NCI-H2171 treated with DMSO at 0.1 percent for 48 hours (cell line): Measurements from ENCODE around the gene SLC35A4.
A peak's percentile ranks its signal among the peaks of the same experiment; 100 is the strongest.
"Not testable (repeated sequence)": the region's sequence is repeated elsewhere in the genome, so short reads cannot be mapped to it uniquely, and the experiment has no call there.

Experiments
- DNase-seq: peaks from one replicate; lab custom pipeline; 2025; lab: John Stamatoyannopoulos, UW

SLC35A4 gene

DNA sequence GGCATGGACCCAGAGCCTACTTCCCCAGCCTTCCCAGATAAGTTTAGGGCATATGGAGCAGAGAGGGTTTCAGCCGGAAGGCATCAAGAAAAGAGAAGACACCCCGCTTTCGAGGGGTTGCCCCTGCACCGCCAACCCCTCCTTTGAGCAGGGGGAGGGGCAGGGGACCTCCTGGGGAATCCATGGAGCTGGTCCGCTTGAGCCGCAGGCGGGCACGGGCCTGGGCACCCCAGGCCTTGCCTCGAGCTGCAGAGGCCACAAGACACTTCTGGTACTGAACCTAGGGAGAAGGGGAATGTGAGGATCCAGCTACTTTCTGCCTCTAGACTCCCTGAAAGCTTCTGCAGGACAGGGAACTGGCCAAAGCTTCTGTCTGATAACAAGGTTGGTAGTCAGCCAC, 6.1 kb upstream of the SLC35A4 start:
- no peak for DNase-seq

DNA sequence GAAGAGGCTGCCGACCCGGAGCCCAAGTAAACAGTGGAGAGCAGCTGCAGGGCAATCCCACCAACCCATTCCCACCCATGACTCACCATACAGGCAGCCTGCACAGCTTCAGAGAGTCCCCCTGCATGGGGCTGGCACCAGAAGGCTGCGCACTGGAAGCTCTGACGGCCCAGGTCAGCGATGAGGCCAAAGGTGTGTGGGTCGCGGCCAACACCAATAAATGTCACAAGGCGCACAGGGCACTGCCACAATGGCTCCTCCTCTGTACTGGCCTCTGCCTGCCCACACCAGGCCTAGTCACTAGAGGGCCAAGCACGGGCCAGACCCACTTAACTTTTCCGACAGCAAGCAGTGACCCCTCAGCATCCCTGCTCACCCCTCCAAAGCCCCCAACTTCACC, 4.4 kb upstream of the SLC35A4 start:
- DNase-seq, result no peak

DNA sequence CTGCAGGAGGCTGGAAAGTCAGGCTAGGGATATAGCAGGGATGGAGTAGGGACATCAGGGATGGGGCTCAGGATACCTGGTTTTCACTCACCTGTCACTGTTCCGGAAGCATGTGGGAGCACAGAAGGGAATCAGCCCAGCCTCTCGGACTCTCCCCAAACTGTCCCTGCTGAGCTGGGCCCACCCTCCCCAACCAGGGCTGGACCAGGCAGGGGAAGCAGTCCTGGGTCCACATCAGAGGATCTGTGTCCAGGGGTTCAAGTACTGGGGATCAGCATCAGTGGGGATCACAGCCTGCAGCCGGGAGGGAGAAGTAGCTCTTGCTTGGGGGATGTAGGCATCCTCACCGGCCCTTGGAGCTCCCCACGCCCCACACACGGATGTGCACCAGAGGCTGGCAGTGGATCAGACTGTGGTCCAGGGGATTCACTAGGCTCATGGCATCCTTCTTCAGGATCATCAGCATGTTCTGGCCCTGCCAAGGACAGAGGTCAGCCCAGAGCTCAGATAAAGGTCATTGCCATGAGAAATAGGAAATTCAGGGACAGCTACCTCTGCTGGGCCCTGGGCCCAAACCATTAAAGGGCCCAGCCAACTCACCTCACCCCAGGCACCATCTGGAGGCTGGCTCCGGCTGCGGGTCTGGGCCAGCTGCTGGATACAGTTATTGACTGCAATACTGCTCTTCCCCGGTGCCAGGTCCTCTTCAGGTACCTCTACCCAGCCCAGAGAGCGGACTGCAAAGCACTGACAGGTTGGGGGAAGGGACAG, 2.7 kb upstream of the SLC35A4 start:
- no peak for DNase-seq

DNA sequence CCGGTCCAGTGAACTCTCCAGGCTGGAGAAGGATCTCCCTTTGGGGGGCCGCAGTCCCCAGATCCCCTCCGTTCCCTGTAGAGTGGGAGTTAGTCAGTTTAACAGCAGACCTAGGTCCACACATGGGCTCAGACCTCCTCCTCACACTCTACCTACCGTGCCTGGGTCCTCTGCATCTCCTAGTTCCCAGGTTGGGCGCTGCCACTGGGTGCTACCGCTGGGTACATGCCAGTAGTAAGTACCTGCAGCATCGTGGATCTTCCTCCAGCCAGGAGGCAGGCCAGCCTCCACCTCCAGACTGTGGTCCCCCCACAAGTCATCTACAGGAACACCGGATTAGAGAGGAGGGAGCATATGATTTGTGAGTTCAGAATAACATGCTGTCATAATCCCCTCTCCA, 1.0 kb upstream of the SLC35A4 start:
- no peak for DNase-seq

DNA sequence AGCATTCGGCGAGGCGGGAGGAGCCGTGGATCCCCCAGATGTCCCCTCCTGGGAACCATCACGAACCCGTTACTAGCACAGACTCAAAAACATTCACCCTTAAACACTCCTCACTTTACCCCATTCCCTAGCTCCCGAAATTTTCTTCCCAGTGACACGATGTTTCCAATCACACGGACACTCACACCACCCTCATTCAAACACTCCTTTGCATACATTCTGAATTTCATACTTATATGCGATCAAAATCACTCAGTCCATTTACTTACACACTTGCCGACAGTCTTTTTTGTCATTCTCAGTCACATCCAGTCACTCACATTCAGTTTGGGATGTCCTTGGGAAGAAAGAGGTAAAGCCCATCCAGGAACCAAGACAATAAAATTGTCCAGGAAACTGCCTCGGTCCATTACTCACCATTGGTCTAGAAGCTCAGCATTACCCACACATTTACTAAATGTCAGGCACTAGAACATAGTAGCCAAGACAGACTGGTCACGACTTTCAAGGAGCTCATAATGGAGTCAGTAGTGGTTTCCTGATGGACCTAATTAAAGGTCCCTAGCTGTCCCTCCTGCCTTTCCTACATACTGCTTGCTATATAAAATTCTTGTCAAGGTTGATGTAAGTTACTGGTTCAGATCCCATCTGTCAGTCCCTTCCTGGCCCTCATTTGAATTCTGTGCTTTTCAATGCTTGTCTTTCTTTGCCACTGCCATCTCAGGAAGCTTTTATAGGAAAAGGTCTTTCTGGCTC, 574 bp downstream of the SLC35A4 start:
- peak; percentile 35 for DNase-seq

DNA sequence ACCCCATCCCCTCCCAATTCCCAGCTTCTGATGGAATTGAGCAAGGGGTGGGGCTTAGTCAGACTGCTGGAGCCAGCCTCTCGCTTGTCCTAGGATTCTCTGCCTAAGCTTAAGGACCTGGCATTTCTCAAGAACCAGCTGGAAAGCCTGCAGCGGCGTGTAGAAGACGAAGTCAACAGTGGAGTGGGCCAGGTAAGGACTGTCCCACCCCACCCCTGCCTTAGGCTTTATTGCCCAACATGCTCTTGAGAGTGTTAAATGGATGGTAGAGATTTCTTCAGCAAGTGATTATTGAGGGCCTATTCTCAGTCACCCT, 1.1 kb downstream of the SLC35A4 start:
- DNase-seq, result no peak

DNA sequence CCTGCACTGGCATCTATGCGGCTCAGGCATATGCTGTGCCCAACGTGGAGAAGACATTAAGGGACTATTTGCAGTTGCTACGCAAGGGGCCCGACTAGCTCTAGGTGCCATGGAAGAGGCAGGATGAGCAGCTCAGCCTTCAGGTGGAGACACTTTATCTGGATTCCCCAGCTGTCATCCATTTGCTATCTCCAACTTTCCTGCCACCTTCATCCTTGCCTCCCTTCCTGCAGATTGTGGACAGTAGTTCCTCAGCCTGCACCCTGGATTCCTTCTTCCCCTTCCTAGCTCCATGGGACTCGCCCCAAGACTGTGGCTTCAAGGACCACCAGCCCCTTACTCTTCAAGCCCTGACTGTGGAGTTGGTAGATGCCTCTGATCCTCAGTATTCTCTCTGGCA, 2.0 kb downstream of the SLC35A4 start:
- DNase-seq, result no peak

DNA sequence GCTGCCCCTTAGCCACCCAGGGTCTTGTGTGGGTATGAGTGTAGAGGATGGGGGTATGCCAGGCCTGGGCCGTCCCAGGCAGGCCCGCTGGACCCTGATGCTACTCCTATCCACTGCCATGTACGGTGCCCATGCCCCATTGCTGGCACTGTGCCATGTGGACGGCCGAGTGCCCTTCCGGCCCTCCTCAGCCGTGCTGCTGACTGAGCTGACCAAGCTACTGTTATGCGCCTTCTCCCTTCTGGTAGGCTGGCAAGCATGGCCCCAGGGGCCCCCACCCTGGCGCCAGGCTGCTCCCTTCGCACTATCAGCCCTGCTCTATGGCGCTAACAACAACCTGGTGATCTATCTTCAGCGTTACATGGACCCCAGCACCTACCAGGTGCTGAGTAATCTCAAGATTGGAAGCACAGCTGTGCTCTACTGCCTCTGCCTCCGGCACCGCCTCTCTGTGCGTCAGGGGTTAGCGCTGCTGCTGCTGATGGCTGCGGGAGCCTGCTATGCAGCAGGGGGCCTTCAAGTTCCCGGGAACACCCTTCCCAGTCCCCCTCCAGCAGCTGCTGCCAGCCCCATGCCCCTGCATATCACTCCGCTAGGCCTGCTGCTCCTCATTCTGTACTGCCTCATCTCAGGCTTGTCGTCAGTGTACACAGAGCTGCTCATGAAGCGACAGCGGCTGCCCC, 2.6 kb downstream of the SLC35A4 start:
- DNase-seq, result no peak

DNA sequence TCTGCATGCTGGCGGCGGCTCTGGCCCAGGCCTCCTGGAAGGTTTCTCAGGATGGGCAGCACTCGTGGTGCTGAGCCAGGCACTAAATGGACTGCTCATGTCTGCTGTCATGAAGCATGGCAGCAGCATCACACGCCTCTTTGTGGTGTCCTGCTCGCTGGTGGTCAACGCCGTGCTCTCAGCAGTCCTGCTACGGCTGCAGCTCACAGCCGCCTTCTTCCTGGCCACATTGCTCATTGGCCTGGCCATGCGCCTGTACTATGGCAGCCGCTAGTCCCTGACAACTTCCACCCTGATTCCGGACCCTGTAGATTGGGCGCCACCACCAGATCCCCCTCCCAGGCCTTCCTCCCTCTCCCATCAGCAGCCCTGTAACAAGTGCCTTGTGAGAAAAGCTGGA, 3.2 kb downstream of the SLC35A4 start:
- no peak for DNase-seq

DNA sequence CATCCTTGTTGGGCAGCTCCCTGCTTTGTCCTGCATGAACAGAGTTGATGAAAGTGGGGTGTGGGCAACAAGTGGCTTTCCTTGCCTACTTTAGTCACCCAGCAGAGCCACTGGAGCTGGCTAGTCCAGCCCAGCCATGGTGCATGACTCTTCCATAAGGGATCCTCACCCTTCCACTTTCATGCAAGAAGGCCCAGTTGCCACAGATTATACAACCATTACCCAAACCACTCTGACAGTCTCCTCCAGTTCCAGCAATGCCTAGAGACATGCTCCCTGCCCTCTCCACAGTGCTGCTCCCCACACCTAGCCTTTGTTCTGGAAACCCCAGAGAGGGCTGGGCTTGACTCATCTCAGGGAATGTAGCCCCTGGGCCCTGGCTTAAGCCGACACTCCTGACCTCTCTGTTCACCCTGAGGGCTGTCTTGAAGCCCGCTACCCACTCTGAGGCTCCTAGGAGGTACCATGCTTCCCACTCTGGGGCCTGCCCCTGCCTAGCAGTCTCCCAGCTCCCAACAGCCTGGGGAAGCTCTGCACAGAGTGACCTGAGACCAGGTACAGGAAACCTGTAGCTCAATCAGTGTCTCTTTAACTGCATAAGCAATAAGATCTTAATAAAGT, 3.9 kb downstream of the SLC35A4 start:
- DNase-seq, result no peak

DNA sequence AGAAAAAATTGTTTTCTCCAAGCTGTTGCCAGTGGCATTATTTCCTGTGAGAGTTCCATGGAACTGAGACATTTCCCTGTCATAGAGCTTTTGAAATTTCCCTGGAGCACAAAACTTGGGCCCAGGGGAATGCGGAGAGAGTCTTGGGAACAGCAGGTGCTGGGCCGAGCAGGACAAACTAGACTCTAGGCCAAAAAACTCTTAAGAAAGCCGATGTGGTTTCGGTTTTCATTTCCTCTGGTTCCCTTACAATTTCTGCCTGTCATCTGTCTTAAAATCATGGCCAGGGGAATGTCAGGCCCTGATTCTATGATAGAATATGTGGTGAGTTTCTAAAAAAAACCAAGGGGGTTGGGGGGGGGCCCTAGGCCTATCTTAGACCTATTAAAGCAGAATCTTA, 4.6 kb downstream of the SLC35A4 start:
- DNase-seq, result no peak

DNA sequence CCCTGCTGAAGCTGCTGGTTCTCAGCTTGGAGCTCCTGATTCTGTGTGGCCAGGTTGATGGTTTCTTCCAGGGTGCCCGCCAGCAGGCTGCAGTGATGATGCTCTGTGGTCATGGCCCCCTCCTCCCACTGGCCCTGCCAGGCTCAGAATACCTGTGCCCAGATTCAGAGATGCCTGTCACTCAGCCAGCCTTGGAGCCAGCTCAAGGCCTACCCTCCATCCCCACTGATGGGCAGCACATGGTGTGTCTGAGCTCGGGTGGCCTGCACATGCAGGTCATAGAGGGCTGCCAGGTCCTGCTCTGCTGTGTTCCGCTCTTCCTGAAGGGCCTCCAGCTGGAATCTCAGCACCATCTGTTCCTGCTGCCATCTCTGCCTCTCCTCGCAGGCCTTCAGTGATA, 5.4 kb downstream of the SLC35A4 start:
- no peak for DNase-seq

DNA sequence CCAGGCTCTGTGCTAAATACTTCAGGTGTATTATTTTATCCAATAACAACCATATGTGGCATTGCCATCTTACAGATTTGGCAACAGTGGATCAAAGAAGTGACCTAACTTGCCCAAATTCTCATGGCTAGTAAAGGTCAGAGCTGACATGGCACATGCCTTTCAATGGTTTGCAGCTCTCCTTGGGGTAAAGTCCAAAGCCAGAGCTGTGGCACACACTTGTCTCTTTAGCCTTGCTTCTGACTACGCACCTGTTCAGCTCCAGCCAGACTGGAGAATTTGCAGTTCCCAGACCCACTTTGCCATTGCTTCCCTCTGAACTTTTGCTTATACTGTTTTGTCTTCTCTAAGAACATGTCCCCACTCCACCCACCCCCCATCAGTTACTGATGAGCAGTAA, 5.9 kb downstream of the SLC35A4 start:
- no peak for DNase-seq

DNA sequence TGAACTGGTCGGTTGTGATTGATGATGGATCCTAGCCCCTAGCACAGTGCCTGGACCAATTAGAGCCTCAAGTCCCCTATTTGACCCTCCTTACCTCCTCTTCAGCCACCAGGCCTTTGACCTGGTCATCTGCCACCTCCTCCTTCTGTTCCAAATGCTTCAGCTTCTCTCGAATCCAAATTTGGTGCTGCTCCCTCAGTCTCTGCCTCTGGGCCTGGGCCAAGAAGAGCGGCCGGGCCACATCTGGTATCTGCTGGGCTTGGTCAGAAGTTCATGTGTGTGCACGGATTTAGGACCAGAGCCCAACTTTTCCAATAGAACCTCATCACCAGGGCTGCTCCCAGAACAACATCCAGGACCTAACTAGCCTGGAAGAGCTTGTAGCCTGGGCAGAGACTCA, 6.5 kb downstream of the SLC35A4 start:
- DNase-seq, result no peak

DNA sequence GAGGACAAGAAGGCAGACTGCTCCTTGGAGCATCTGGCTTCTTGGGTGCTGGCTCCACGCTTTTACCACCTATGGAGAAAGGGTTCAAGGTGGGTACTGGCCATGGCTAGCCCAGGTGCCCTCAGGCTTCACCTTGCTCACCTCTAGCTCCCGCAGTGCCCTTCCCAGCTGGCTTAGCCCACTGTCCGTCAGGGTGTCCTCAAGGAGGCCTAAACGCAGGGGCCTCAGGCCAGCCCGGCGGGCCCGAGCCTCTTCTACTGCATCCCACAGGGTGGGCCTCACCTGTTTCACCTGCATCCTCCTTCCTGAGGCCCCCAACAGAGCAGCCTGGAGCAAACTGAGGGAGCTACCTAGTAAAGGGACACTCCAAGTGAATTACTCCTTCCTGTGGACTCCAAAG, 9.1 kb downstream of the SLC35A4 start:
- DNase-seq, result no peak

DNA sequence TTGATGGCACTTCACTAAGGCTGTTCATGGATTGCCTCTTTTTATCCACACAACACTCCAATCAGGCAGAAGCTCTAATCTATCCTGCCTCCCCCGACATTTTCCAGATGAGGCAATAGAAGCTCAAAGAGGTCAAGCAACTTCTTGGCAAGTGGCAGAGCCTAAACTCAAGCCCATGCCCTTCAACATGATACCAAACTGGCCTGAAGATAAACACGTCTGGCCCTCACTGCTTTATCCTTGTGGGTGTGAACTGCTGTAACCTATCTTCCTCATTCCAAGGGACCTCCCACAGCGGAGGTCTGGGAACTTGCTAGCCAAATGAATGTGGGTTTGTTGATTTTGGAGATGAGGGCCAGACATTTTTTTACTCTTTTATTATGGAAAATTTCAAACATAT, 9.5 kb downstream of the SLC35A4 start:
- DNase-seq, result no peak

DNA sequence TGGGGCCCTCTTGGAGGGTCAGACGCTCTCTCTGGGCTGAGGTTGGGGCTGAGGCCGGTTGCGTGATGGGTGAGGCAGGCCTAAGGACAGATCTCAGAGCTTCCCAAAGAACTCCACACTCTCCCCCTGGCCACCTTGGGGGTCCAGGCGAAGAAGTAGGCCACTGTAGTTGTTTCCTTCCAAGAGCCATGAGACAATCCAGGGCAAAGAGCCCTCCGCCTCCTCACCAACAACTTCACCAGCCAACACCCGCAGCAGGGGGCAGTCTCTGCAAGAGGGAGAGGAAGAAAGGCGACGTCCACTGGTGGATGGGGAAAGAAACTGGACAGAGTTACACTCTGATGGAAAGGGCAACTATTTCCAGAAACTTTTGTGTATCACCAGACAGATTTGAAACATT, 10.7 kb downstream of the SLC35A4 start:
- DNase-seq, result no peak

DNA sequence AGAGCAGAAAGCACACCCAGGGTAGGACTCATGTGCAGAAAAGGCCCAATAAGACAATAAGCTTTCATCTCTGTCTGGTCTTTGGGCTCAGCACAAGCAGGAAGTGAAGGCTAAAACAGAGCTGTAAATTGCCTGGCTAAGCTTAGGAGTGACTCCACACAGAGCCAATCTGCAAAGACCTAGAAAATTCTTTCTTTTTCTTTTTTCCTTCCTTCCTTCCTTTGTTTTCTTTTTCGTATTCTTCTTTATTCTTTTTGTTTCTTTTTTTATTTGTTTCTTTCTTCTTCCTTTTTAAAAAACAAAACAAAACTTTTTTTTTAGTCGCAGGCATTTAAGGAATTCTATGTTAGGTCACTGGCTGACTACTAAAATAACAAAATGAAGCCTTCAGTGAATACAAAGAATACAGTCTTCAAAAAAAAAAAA, 12.2 kb downstream of the SLC35A4 start:
- no peak for DNase-seq

DNA sequence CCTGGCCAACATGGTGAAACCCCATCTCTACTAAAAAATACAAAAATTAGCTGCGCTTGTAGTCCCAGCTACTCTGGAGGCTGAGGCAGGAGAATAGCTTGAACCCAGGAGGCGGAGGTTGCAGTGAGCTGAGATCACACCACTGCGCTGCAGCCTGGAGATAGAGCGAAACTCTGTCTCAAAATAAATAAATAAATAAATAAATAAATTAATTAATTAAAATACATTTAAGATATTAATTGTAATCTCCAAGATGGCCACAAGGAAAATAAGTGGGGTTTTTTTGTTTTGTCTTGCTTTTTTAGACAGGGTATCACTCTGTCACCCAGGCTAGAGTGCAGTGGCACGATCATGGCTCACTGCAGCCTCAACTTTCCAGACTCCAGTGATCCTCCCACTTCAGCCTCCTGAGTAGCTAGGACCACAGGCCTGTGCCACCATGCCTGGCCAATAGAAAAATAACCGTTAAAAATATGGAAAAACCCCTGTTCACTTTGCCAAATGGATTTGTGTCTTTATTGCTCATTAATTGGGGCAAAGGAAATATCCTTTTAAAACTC, 14.6 kb downstream of the SLC35A4 start:
- DNase-seq, result not testable (repeated sequence)

DNA sequence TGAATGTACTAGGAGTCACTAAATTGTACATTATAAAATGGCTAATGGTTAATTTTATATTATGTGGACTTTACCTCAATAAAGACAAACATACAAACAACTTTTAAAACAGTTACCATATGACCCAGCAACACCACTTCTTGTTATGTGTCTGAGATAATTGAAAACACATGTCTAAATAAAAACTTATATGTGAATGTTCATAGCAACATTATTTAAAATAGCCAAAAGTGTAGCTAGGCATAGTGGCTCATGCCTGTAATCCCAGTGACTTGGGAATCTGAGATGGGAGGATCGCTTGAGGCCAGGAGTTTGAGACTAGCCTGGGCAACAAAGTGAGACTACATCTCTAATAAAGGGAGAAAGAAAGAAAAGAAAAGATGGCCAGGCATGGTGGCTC, 22.9 kb downstream of the SLC35A4 start:
- DNase-seq, result no peak

DNA sequence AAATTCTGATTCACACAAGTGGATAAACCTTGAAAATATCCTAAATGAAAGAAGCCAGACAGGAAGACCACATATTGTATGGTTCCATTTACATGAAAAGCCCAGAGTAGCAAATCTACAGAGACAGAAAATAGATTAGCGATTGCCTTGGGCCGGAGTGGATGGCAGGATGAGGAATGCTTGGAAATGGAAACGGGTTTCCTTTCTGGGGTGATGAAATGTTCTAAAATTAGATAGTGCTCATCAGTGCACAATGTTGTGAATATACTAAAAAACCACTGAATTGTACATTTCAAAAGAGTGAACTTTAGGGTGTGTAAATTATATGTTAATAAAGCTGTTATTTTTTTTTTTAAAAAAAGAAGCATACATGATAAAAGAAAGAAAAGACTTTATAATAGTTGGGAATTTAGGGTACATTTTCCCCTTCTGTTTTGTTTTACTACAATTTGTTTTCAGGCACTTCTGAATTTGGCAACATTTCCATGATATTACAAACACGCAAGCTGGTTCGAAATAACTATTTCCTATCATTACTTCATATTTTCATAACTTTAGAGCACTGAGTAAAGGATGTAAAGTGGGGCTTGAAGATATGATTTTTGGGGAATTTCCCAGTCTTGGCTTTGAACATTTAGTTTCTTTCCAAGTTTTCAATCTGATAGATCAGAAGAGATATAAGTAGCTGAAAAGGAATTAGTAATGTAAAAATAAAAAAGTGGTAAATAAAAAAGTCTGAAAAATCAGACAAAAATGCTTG, 23.9 kb downstream of the SLC35A4 start:
- no peak for DNase-seq

DNA sequence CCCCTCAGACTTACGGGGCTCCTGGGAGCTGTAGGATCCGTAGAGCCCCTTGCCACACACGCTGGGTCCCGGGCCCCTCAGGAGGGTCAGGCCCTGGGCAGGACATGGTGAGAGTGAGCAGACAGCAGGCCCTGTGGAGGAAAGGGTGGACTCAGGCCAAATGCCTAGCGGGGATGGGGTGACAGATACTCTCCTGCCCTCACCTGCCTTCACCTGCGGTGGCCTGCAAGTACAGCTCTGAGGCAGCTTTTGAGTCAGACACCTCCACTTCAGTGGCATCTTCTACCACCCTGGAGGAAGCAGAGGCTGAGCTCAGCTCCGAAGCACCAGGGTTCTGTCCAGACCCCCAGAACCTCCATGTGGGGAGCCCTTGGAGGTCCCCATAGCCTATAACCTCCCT, 26.2 kb downstream of the SLC35A4 start:
- no peak for DNase-seq
